ENCODE measurements around the gene EXOC3L2.

EXOC3L2 gene

GRCh38 chr19:45186509-45187334 lies 58.5 kb downstream of the EXOC3L2 start:
- no peaks in the 10 kb centered on the region for H4K20me1 ChIP-seq (ENCODE audit: insufficient read depth, low read length)
- no peaks in the 10 kb centered on the region for H3F3A ChIP-seq (ENCODE audit: insufficient read depth, low read length)
- H3K9ac ChIP-seq (ENCODE audit: low read length): no peak overlapping the region
- H3K4me2 ChIP-seq (ENCODE audit: low read depth, low read length): no peak overlapping the region
- H3K4me3 ChIP-seq (ENCODE audit: low read length): no peak overlapping the region
- no peak for TF ChIP-seq CTCF (IDR thresholded peaks at IDR 0.05; ENCODE audit: low read length)
- TF ChIP-seq EZH2 (optimal IDR thresholded peaks at IDR 0.05; ENCODE audit: low read depth, low read length): no peak
- no peak for TF ChIP-seq EZH2phosphoT487 (IDR thresholded peaks at IDR 0.05; ENCODE audit: low read length)
- no peaks in the 10 kb centered on the region for H3K36me3 ChIP-seq (replicated peaks; ENCODE audit: insufficient read depth, low read length)
- no peaks in the 10 kb centered on the region for H3K9me2 ChIP-seq (replicated peaks; ENCODE audit: insufficient read depth, low read length)
- no peaks in the 10 kb centered on the region for H3K4me1 ChIP-seq (ENCODE audit: low read length)
- 0 out of 2 replicates have a peak, but pooled peaks cover under 1% of the 10 kb centered on the region for H3K79me2 ChIP-seq (ENCODE audit: low read length)
- DNase-seq: no peak
- no peak overlapping the region for H3K27ac ChIP-seq (ENCODE audit: low read length)
- no peaks in the 10 kb centered on the region for H3K27me3 ChIP-seq (replicated peaks; ENCODE audit: insufficient read depth, low read length)
- no peaks in the 10 kb centered on the region for H3K9me3 ChIP-seq (replicated peaks; ENCODE audit: insufficient read depth, low read length)
- no peak overlapping the region; the same call in 1 of the 2 replicates for H2AFZ ChIP-seq (ENCODE audit: low read length)

GRCh38 chr19:45184115-45184514 lies 61.1 kb downstream of the EXOC3L2 start:
- 0 out of 2 replicates have a peak, but pooled peaks cover 3% of the 10 kb centered on the region for H3K4me1 ChIP-seq (ENCODE audit: low read length)
- H3K27ac ChIP-seq (ENCODE audit: low read length): no peak overlapping the region
- no peaks in the 10 kb centered on the region for H3K27me3 ChIP-seq (replicated peaks; ENCODE audit: insufficient read depth, low read length)
- H3K9me3 ChIP-seq (replicated peaks; ENCODE audit: insufficient read depth, low read length): no peaks in the 10 kb centered on the region
- no peak overlapping the region for H2AFZ ChIP-seq (ENCODE audit: low read length)
- DNase-seq: no peak
- H3F3A ChIP-seq (ENCODE audit: insufficient read depth, low read length): no peaks in the 10 kb centered on the region
- H3K4me3 ChIP-seq (ENCODE audit: low read length): no peak overlapping the region
- TF ChIP-seq EZH2phosphoT487 (IDR thresholded peaks at IDR 0.05; ENCODE audit: low read length) (no peak), CTCF (IDR thresholded peaks at IDR 0.05; ENCODE audit: low read length) (no peak), EZH2 (optimal IDR thresholded peaks at IDR 0.05; ENCODE audit: low read depth, low read length) (no peak)
- no peaks in the 10 kb centered on the region for H4K20me1 ChIP-seq (ENCODE audit: insufficient read depth, low read length)
- H3K9me2 ChIP-seq (replicated peaks; ENCODE audit: insufficient read depth, low read length): no peaks in the 10 kb centered on the region
- no peak overlapping the region for H3K9ac ChIP-seq (ENCODE audit: low read length)
- peaks cover 25% of the 10 kb centered on the region for H3K79me2 ChIP-seq (ENCODE audit: low read length)
- no peaks in the 10 kb centered on the region for H3K36me3 ChIP-seq (replicated peaks; ENCODE audit: insufficient read depth, low read length)
- H3K4me2 ChIP-seq (ENCODE audit: low read depth, low read length): no peak overlapping the region

GRCh38 chr19:45182758-45183157 lies 62.4 kb downstream of the EXOC3L2 start:
- Histone ChIP-seq H3F3A (ENCODE audit: insufficient read depth, low read length) (peaks cover 5% of the 10 kb centered on the region; the same call in 1 of the 2 replicates), H3K4me1 (ENCODE audit: low read length) (0 out of 2 replicates have a peak, but pooled peaks cover 3% of the 10 kb centered on the region), H4K20me1 (ENCODE audit: insufficient read depth, low read length) (no peaks in the 10 kb centered on the region), H3K36me3 (replicated peaks; ENCODE audit: insufficient read depth, low read length) (no peaks in the 10 kb centered on the region), H3K27ac (ENCODE audit: low read length) (no peak overlapping the region), H3K4me2 (ENCODE audit: low read depth, low read length) (no peak overlapping the region), H2AFZ (ENCODE audit: low read length) (no peak overlapping the region), H3K9ac (ENCODE audit: low read length) (no peak overlapping the region), H3K9me2 (replicated peaks; ENCODE audit: insufficient read depth, low read length) (no peaks in the 10 kb centered on the region), H3K79me2 (ENCODE audit: low read length) (peaks cover 25% of the 10 kb centered on the region), H3K9me3 (replicated peaks; ENCODE audit: insufficient read depth, low read length) (no peaks in the 10 kb centered on the region), H3K4me3 (ENCODE audit: low read length) (no peak overlapping the region), H3K27me3 (replicated peaks; ENCODE audit: insufficient read depth, low read length) (no peaks in the 10 kb centered on the region)
- DNase-seq: no peak
- TF ChIP-seq EZH2 (optimal IDR thresholded peaks at IDR 0.05; ENCODE audit: low read depth, low read length) (no peak), CTCF (IDR thresholded peaks at IDR 0.05; ENCODE audit: low read length) (no peak), EZH2phosphoT487 (IDR thresholded peaks at IDR 0.05; ENCODE audit: low read length) (no peak)
